Right lobe of liver (tissue), 4 donors: ENCODE measurements around the gene RABGAP1.

Experiments used
- POLR2A ChIP-seq: fragments of 450-650 bp; IDR thresholded peaks from one replicate; pipeline ENCODE4 v1.6.1; 2017; ENCODE audit warnings: antibody characterized with exemption, mild to moderate bottlenecking
- TF ChIP-seq, protein P1 (sequence below), 4 donors: fragments of 200-600 bp in 3 of 4; fragments of 450-650 bp in 1 of 4; IDR thresholded peaks; one replicate each; pipeline versions ENCODE4 v1.5.1 to v1.8.0; 2016 to 2022; ENCODE audit warnings: antibody characterized with exemption in 4 of 4, mild to moderate bottlenecking in 2 of 4
- donor health status: DM: no; HTN: no; CAD: no.
- donor health status: DM: no; HTN: no; CAD: no.
- donor health status: DM: no; HTN: yes; CAD: no.

DNA sequence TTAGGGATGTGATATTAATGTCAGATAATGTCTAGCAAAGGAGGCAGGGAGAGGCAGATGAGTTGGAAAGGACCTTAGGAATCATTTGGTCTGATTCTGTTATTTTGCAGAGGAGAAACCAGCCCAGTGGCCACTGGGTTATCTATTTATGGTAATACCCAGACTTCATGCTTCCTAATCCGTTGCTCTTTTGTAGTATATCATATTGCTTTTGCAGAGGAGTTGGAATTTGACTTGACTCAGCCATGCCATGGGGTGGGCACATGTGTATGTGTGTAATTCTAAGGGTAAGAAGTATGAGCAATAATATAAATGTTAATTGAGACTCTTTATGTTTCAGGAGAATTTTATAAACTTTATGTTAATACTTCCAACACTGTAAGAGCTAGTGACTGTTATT is 100.0 kb downstream of the RABGAP1 start:
- TF ChIP-seq, protein P1, sequence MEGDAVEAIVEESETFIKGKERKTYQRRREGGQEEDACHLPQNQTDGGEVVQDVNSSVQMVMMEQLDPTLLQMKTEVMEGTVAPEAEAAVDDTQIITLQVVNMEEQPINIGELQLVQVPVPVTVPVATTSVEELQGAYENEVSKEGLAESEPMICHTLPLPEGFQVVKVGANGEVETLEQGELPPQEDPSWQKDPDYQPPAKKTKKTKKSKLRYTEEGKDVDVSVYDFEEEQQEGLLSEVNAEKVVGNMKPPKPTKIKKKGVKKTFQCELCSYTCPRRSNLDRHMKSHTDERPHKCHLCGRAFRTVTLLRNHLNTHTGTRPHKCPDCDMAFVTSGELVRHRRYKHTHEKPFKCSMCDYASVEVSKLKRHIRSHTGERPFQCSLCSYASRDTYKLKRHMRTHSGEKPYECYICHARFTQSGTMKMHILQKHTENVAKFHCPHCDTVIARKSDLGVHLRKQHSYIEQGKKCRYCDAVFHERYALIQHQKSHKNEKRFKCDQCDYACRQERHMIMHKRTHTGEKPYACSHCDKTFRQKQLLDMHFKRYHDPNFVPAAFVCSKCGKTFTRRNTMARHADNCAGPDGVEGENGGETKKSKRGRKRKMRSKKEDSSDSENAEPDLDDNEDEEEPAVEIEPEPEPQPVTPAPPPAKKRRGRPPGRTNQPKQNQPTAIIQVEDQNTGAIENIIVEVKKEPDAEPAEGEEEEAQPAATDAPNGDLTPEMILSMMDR (IDR thresholded peaks at IDR 0.05): no peak
- TF ChIP-seq POLR2A: no peak
